Breast epithelium (tissue), 3 donors: ENCODE data around the gene LRP6.

ENCODE experiments used
- POLR2A ChIP-seq: fragments of 450-650 bp; IDR thresholded peaks from one replicate; pipeline ENCODE4 v1.6.1; 2016; ENCODE audit warnings: antibody characterized with exemption, mild to moderate bottlenecking, moderate library complexity
- POLR2AphosphoS5 ChIP-seq, 3 donors: sonication (generic); formaldehyde crosslinking; IDR thresholded peaks; one replicate each; pipeline ENCODE4 v1.6.1; 2017; ENCODE audit warnings: antibody characterized with exemption in 3 of 3
- TF ChIP-seq, protein P1 (sequence below), 3 donors: fragments of 450-650 bp; IDR thresholded peaks; one replicate each; pipeline ENCODE4 v1.5.1; 2016 to 2017; ENCODE audit warnings: antibody characterized with exemption in 3 of 3, mild to moderate bottlenecking in 3 of 3, moderate library complexity in 3 of 3

DNA sequence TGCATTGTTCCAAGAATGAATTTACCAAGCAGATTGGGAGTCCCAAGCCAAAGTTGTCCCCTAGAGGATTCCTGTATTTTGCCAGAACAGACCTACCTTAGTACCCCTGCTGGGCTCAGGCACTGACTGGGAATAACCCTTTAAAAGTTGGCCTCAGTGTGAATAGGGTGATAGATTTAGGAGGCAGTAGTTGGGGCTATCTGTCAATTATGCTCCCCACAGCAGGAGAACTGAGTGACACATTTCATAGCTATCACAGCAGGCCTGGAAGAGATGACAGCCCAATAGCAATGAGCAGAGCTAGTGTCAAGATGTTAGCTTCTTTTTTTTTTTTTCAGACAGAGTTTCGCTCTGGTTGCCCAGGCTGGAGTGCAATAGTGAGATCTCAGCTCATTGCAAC, 14.3 kb upstream of the LRP6 start:
- TF ChIP-seq, protein P1, sequence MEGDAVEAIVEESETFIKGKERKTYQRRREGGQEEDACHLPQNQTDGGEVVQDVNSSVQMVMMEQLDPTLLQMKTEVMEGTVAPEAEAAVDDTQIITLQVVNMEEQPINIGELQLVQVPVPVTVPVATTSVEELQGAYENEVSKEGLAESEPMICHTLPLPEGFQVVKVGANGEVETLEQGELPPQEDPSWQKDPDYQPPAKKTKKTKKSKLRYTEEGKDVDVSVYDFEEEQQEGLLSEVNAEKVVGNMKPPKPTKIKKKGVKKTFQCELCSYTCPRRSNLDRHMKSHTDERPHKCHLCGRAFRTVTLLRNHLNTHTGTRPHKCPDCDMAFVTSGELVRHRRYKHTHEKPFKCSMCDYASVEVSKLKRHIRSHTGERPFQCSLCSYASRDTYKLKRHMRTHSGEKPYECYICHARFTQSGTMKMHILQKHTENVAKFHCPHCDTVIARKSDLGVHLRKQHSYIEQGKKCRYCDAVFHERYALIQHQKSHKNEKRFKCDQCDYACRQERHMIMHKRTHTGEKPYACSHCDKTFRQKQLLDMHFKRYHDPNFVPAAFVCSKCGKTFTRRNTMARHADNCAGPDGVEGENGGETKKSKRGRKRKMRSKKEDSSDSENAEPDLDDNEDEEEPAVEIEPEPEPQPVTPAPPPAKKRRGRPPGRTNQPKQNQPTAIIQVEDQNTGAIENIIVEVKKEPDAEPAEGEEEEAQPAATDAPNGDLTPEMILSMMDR (IDR thresholded peaks at IDR 0.05) = no peak
- TF ChIP-seq POLR2AphosphoS5 (IDR thresholded peaks at IDR 0.05) = no peak
- no peak for TF ChIP-seq POLR2A
